Suprapubic skin (tissue), 3 donors: ENCODE data around the gene ARMH3.

Source experiments
- POLR2A ChIP-seq, 2 donors: fragments of 450-650 bp; IDR thresholded peaks; one replicate each; pipeline ENCODE4 v1.6.1; 2017; ENCODE audit warnings: antibody characterized with exemption in 2 of 2, mild to moderate bottlenecking in 2 of 2, moderate library complexity in 2 of 2
- TF ChIP-seq, protein P1 (sequence below), 2 donors: fragments of 200-600 bp in 1 of 2; fragments of 450-650 bp in 1 of 2; sonication (generic) in 1 of 2; IDR thresholded peaks; one replicate each; pipeline ENCODE4 v1.5.1; 2016 to 2019; ENCODE audit warnings: antibody characterized with exemption in 2 of 2, mild to moderate bottlenecking in 1 of 2, moderate library complexity in 1 of 2

- TF ChIP-seq, protein P1, sequence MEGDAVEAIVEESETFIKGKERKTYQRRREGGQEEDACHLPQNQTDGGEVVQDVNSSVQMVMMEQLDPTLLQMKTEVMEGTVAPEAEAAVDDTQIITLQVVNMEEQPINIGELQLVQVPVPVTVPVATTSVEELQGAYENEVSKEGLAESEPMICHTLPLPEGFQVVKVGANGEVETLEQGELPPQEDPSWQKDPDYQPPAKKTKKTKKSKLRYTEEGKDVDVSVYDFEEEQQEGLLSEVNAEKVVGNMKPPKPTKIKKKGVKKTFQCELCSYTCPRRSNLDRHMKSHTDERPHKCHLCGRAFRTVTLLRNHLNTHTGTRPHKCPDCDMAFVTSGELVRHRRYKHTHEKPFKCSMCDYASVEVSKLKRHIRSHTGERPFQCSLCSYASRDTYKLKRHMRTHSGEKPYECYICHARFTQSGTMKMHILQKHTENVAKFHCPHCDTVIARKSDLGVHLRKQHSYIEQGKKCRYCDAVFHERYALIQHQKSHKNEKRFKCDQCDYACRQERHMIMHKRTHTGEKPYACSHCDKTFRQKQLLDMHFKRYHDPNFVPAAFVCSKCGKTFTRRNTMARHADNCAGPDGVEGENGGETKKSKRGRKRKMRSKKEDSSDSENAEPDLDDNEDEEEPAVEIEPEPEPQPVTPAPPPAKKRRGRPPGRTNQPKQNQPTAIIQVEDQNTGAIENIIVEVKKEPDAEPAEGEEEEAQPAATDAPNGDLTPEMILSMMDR (IDR thresholded peaks at IDR 0.05): no peak
- no peak for TF ChIP-seq POLR2A (IDR thresholded peaks at IDR 0.05)
Measured at GRCh38 chr10:101961591-101962498, 94.1 kb downstream of the ARMH3 start.
